Osteoblast (primary cell): Measurements from ENCODE around the gene DSCAML1. TPM values are rescaled to one million over a fixed set of nuclear protein-coding genes. Genes with fewer than 3 reads are reported as not detected.

Experiments used
- DNase-seq: peaks from one replicate; pipeline ENCODE4 v3.0.0; 2011; ENCODE audit warnings: low spot score, mixed read lengths; ENCODE audit not compliant: insufficient read length; ENCODE audit errors: missing footprints
- H2AFZ ChIP-seq: 2 replicates; pipeline ENCODE4 v1.6.0; 2011; ENCODE audit warnings: mild to moderate bottlenecking, low read length
- H3K27ac ChIP-seq: 2 replicates; pipeline ENCODE4 v1.5.1; 2011; ENCODE audit warnings: mild to moderate bottlenecking, low read depth, low read length, moderate library complexity
- H3K27me3 ChIP-seq: 2 replicates; pipeline ENCODE4 v1.6.0; 2012; ENCODE audit warnings: mild to moderate bottlenecking, control low read depth, inconsistent platforms, low read length, moderate library complexity; ENCODE audit not compliant: insufficient read depth
- H3K36me3 ChIP-seq: 2 replicates; pipeline ENCODE4 v1.5.1; 2011; ENCODE audit warnings: mild to moderate bottlenecking, low read length, control low read depth, moderate library complexity; ENCODE audit not compliant: insufficient read depth
- H3K4me1 ChIP-seq: 2 replicates; pipeline ENCODE4 v1.5.1; 2011; ENCODE audit warnings: mild to moderate bottlenecking, low read length, control low read depth, moderate library complexity; ENCODE audit not compliant: insufficient read depth
- H3K4me2 ChIP-seq: 2 replicates; pipeline ENCODE4 v1.6.0; 2011; ENCODE audit warnings: mild to moderate bottlenecking, low read length; ENCODE audit not compliant: insufficient read depth
- H3K4me3 ChIP-seq: fragments of 200-600 bp; sonication (generic); 3 replicates; pipeline ENCODE4 v1.5.1; 2012; ENCODE audit warnings: mild to moderate bottlenecking, low read length, inconsistent platforms; ENCODE audit not compliant: insufficient read depth
- H3K79me2 ChIP-seq: 2 replicates; pipeline ENCODE4 v1.6.0; 2012; ENCODE audit warnings: mild to moderate bottlenecking, low read length, control low read depth, inconsistent platforms; ENCODE audit not compliant: insufficient read depth
- H3K9me3 ChIP-seq: 2 replicates; pipeline ENCODE4 v1.5.1; 2011; ENCODE audit warnings: low read depth, low read length, control low read depth
- H4K20me1 ChIP-seq: 2 replicates; pipeline ENCODE4 v1.6.0; 2012; ENCODE audit warnings: mild to moderate bottlenecking, low read length, control low read depth; ENCODE audit not compliant: insufficient read depth
- total RNA-seq: library from RNA; depleted of rRNA; stranded (reverse); fragments of >200 nt; gene quantifications from 2 replicates; pipeline ENCODE4 v1.2.3, GENCODE V29; 2012
- TF ChIP-seq, protein P1 (sequence below): IDR thresholded peaks from 2 replicates; pipeline ENCODE4 v1.5.1; 2011; ENCODE audit warnings: mild to moderate bottlenecking, low read depth, low read length, moderate library complexity; ENCODE audit errors: extremely low read depth

Gene DSCAML1
- total RNA-seq, 1 donor: not detected

DNA sequence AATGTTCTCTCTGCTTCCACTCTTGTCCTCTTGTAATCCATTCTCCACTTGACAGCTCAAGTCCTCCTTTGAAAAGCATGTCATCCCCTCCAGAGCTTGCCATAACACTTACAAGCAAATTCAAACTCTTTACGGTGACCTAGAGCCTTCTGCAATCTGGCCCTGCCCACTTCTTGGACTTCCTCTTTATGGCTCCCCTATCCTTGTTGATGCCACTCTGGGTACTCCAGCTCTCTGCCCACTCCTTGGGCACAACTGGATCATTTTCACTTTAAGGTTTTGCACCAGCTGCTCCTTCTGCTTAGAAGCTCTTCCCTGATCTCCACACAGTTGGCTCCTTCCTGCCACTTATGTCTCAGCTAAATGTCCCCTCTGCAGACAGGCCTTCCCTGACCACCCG is 217.9 kb downstream of the DSCAML1 start:
- Histone ChIP-seq H4K20me1 (no peaks in the 10 kb centered on the region), H3K27ac (no peak overlapping the region), H3K79me2 (no peaks in the 10 kb centered on the region), H2AFZ (no peak overlapping the region), H3K4me1 (no peaks in the 10 kb centered on the region), H3K4me3 (no peak overlapping the region), H3K27me3 (no peaks in the 10 kb centered on the region), H3K36me3 (no peaks in the 10 kb centered on the region), H3K9me3 (no peaks in the 10 kb centered on the region), H3K4me2 (no peak overlapping the region)
- no peak for DNase-seq
- TF ChIP-seq, protein P1, sequence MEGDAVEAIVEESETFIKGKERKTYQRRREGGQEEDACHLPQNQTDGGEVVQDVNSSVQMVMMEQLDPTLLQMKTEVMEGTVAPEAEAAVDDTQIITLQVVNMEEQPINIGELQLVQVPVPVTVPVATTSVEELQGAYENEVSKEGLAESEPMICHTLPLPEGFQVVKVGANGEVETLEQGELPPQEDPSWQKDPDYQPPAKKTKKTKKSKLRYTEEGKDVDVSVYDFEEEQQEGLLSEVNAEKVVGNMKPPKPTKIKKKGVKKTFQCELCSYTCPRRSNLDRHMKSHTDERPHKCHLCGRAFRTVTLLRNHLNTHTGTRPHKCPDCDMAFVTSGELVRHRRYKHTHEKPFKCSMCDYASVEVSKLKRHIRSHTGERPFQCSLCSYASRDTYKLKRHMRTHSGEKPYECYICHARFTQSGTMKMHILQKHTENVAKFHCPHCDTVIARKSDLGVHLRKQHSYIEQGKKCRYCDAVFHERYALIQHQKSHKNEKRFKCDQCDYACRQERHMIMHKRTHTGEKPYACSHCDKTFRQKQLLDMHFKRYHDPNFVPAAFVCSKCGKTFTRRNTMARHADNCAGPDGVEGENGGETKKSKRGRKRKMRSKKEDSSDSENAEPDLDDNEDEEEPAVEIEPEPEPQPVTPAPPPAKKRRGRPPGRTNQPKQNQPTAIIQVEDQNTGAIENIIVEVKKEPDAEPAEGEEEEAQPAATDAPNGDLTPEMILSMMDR: no peak

GRCh38 chr11:117575856-117576255 is 221.2 kb downstream of the DSCAML1 start:
- H3K27ac ChIP-seq: no peak overlapping the region
- no peaks in the 10 kb centered on the region for H3K4me1 ChIP-seq
- TF ChIP-seq, protein P1: no peak
- H3K4me3 ChIP-seq: no peak overlapping the region
- H3K27me3 ChIP-seq: no peaks in the 10 kb centered on the region
- no peak overlapping the region for H2AFZ ChIP-seq
- no peaks in the 10 kb centered on the region for H3K79me2 ChIP-seq
- H3K9me3 ChIP-seq: no peaks in the 10 kb centered on the region
- DNase-seq: no peak
- no peaks in the 10 kb centered on the region for H4K20me1 ChIP-seq
- no peaks in the 10 kb centered on the region for H3K36me3 ChIP-seq
- no peak overlapping the region for H3K4me2 ChIP-seq

DNA sequence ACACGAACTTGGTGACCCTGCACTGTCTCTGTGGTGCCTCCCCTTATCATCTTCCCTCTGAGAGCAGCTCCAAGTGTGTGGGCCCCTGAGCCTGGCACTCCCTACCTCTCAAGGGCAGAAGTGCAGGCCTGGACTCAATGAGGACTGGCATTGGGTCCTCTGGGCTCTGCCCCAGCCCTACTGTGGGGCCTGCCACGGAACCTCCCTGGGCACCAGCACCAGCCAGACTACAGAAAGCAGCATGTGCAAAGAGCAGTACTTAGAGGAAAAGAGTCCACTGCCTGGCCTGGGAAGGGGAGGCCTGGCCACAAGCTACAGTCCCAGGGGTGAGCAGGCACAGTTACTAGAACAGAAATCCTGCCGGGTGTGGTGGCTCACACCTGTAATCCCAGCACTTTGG is 222.5 kb downstream of the DSCAML1 start:
- Histone ChIP-seq H3K9me3 (no peaks in the 10 kb centered on the region), H3K27me3 (no peaks in the 10 kb centered on the region), H2AFZ (no peak overlapping the region), H3K4me1 (no peaks in the 10 kb centered on the region), H4K20me1 (no peaks in the 10 kb centered on the region), H3K4me3 (no peak overlapping the region), H3K27ac (no peak overlapping the region), H3K79me2 (no peaks in the 10 kb centered on the region), H3K36me3 (no peaks in the 10 kb centered on the region), H3K4me2 (no peak overlapping the region)
- TF ChIP-seq, protein P1: no peak
- DNase-seq: no peak

DNA sequence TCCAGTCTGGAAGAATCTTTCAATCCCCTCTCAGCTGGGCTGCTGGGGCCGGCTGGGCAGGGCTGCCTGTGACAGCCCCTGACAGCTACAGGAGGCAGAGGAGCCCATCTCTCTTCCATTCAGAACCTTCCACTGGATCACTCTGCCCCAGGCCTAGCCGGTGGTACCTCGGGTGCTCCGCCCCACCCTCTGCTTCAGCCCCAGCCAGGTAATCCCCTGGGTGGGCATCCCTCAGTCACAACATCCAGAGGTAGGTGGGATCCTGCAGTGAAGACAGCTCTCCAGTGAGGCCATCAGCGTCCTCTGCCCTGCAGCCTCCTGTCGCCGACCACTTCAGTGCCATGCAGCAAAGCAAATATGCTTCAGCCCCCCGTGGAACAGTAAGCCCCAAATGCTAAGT is 223.7 kb downstream of the DSCAML1 start:
- no peaks in the 10 kb centered on the region for H3K4me1 ChIP-seq
- TF ChIP-seq, protein P1: no peak
- H2AFZ ChIP-seq: no peak overlapping the region
- no peak for DNase-seq
- H3K27me3 ChIP-seq: no peaks in the 10 kb centered on the region
- no peak overlapping the region for H3K4me2 ChIP-seq
- no peak overlapping the region for H3K27ac ChIP-seq
- H3K9me3 ChIP-seq: no peaks in the 10 kb centered on the region
- H3K36me3 ChIP-seq: no peaks in the 10 kb centered on the region
- no peak overlapping the region for H3K4me3 ChIP-seq
- no peaks in the 10 kb centered on the region for H4K20me1 ChIP-seq
- H3K79me2 ChIP-seq: no peaks in the 10 kb centered on the region
